Tibial nerve (tissue), 4 donors: ENCODE results near the gene LMX1B. TPM values are rescaled to one million over a fixed set of nuclear protein-coding genes. Genes with fewer than 3 reads are reported as not detected.

Experiments
- DNase-seq, 2 donors: peaks; one replicate each; pipeline ENCODE4 v3.0.0-alpha.2; 2019; ENCODE audit warnings: low spot score in 2 of 2
- H3K27ac ChIP-seq, 4 donors: fragments of 200-600 bp; sonication (generic) in 3 of 4; one replicate each; pipeline ENCODE4 v1.5.1; 2017 to 2019; ENCODE audit warnings: mild to moderate bottlenecking in 1 of 4
- H3K27me3 ChIP-seq, 2 donors: fragments of 200-600 bp; sonication (generic) in 1 of 2; one replicate each; pipeline versions ENCODE4 v1.5.1 to v1.6.0; 2017 to 2019
- H3K36me3 ChIP-seq, 3 donors: fragments of 200-600 bp; sonication (generic); one replicate each; pipeline ENCODE4 v1.5.1; 2018 to 2019
- H3K4me1 ChIP-seq, 4 donors: fragments of 200-600 bp; sonication (generic) in 3 of 4; one replicate each; pipeline ENCODE4 v1.5.1; 2017 to 2019
- H3K4me3 ChIP-seq, 4 donors: fragments of 200-600 bp; sonication (generic) in 3 of 4; one replicate each; pipeline ENCODE4 v1.5.1; 2017 to 2019; ENCODE audit warnings: mild to moderate bottlenecking in 1 of 4, moderate library complexity in 1 of 4
- H3K9me3 ChIP-seq, 4 donors: fragments of 200-600 bp; sonication (generic) in 3 of 4; one replicate each; pipeline ENCODE4 v1.5.1; 2017 to 2019
- CTCF ChIP-seq, 5 experiments: fragments of 200-600 bp in 3 of 5; fragments of 450-650 bp in 2 of 5; sonication (generic) in 3 of 5; IDR thresholded peaks; one replicate each; pipeline ENCODE4 v1.5.1; 2016 to 2019; ENCODE audit warnings: antibody characterized with exemption in 5 of 5, mild to moderate bottlenecking in 3 of 5, moderate library complexity in 2 of 5
- EP300 ChIP-seq, 2 donors: sonication (generic); formaldehyde crosslinking; IDR thresholded peaks; one replicate each; pipeline ENCODE4 v1.6.1; 2017; ENCODE audit warnings: antibody characterized with exemption in 2 of 2, mild to moderate bottlenecking in 1 of 2
- POLR2A ChIP-seq, 2 donors: fragments of 450-650 bp; IDR thresholded peaks; one replicate each; pipeline ENCODE4 v1.6.1; 2017; ENCODE audit warnings: antibody characterized with exemption in 2 of 2, mild to moderate bottlenecking in 2 of 2, moderate library complexity in 2 of 2
- WGBS, 2 donors: methylation state at CpG; one replicate each; pipeline ENCODE4 v1.1.5; 2018; 5-methylcytosine and 5-hydroxymethylcytosine counted together
- total RNA-seq, 4 donors: library from RNA; depleted of rRNA; stranded (reverse); fragments of >200 nt; gene quantifications; one replicate each; pipeline ENCODE4 v1.1.0, GENCODE V29; 2016

Gene LMX1B
- total RNA-seq, 4 donors from 2014 or later: 0.60 to 1.5 (median 0.78) TPM; not detected in 1

DNA sequence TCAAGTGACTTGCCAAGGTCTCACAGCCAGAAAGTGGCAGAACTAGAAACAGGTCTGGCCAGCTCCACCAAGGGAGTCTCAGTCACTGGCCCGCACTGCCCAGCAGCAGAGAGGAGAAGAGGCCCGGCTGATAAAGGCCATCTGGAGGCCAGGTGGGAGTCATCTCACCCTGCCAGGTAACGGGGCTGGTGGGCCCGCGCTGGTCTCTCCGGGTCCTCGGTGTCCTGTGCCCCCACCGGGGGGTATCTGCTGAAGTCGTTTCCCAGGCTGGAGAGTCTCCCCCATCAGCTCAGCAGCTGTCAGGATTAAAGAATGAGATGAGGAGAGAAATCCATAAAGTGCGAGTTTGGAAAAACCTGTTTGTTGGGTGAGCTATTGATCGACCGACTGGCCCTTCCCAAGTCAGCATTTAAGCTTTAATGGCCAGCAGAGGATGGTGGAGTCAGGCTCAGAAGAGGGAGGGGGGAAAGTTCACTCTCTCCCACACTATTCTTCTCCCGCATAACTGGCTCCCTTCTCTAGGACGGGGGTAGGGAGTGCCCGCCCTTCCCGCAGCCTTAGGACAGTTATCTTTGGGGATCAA is 30.3 kb downstream of the LMX1B start:
- Histone ChIP-seq H3K4me1 (peaks cover 0 to 2% (median 0%) of the 10 kb centered on the region in 4 donors), H3K4me3 (no peak overlapping the region), H3K27ac (no peak overlapping the region), H3K27me3 (peaks cover 0 to 48% of the 10 kb centered on the region in 2 donors), H3K9me3 (no peaks in the 10 kb centered on the region), H3K36me3 (no peaks in the 10 kb centered on the region)
- TF ChIP-seq EP300 (IDR thresholded peaks at IDR 0.05) (no peak), CTCF (IDR thresholded peaks at IDR 0.05) (no peak), POLR2A (IDR thresholded peaks at IDR 0.05) (no peak)
- DNase-seq: no peak
- 32 to 36% methylated on average over 16 of the region's 16 CpGs for WGBS, 2 donors

DNA sequence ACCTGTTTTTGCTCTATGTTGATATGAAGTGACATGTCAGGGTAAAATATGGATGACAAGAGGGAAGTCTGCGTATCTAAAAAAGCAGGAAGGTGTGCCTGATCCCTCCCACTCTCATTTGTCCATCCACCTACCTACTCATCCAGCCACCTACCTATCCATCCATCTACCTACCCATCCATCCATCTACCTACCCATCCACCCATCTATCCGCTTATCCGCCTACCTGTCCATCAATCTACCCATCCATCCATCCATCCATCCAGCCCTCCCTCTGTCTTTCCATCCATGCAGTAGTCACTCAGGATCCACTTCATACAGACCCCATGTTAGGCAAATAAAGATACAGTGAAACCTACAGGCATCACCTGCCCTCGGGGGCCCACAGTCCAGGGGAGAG is 32.4 kb downstream of the LMX1B start:
- WGBS, 2 donors: 75 to 89% methylated on average over 4 of the region's 4 CpGs
- Histone ChIP-seq H3K27me3 (peaks cover 0 to 56% of the 10 kb centered on the region in 2 donors), H3K36me3 (no peaks in the 10 kb centered on the region), H3K9me3 (no peaks in the 10 kb centered on the region), H3K4me3 (no peak overlapping the region), H3K27ac (no peak overlapping the region), H3K4me1 (no peaks in the 10 kb centered on the region)
- no peak for TF ChIP-seq POLR2A (IDR thresholded peaks at IDR 0.05)
- TF ChIP-seq EP300 (IDR thresholded peaks at IDR 0.05): no peak
- TF ChIP-seq CTCF (IDR thresholded peaks at IDR 0.05): no peak
- no peak for DNase-seq

GRCh38 chr9:126647585-126648411 is 34.1 kb downstream of the LMX1B start:
- TF ChIP-seq CTCF (IDR thresholded peaks at IDR 0.05) (no peak), EP300 (IDR thresholded peaks at IDR 0.05) (no peak), POLR2A (IDR thresholded peaks at IDR 0.05) (no peak)
- no peak for DNase-seq
- 51 to 52% methylated on average over 15 of the region's 16 CpGs for WGBS, 2 donors
- no peaks in the 10 kb centered on the region for H3K36me3 ChIP-seq
- H3K9me3 ChIP-seq: no peaks in the 10 kb centered on the region
- H3K4me1 ChIP-seq: no peaks in the 10 kb centered on the region
- H3K27me3 ChIP-seq: peaks cover 0 to 58% of the 10 kb centered on the region in 2 donors
- no peak overlapping the region for H3K27ac ChIP-seq
- no peak overlapping the region for H3K4me3 ChIP-seq

DNA sequence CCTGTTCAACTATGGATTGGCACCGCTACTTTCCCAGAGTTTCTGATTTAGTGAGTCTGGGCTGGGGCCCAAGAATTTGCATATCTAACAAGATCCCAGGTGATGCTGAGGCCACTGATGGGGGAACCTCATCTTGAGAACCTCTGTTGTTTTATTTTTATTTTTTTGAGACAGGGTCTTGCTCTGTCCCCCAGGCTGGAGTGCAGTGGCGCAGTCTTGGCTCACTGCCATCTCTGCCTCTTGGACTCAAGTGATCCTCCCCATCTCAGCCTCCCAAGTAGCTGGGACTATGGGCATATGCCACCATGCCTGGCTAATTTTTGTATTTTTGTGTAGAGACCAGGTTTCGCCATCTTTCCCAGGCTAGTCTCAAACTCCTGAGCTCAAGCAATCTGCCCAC is 35.7 kb downstream of the LMX1B start:
- no peak for DNase-seq

More for the DNA sequence above, 35.7 kb downstream of the LMX1B start:
- Histone ChIP-seq H3K4me1 (no peaks in the 10 kb centered on the region), H3K36me3 (no peaks in the 10 kb centered on the region), H3K27me3 (peaks cover 0 to 44% of the 10 kb centered on the region in 2 donors), H3K9me3 (no peaks in the 10 kb centered on the region), H3K27ac (no peak overlapping the region), H3K4me3 (no peak overlapping the region)
- 92 to 95% methylated on average over 3 of the region's 3 CpGs for WGBS, 2 donors
- TF ChIP-seq EP300 (IDR thresholded peaks at IDR 0.05) (no peak), CTCF (IDR thresholded peaks at IDR 0.05) (no peak), POLR2A (IDR thresholded peaks at IDR 0.05) (no peak)
